Central memory CD4-positive, alpha-beta T cell (primary cell): Measurements from ENCODE around the gene PTPN2.
"Not testable (repeated sequence)": the region's sequence is repeated elsewhere in the genome, so short reads cannot be mapped to it uniquely, and the experiment has no call there.

Experiments
- DNase-seq: peaks from one replicate; pipeline ENCODE4 v3.0.0; 2022

Gene PTPN2

DNA sequence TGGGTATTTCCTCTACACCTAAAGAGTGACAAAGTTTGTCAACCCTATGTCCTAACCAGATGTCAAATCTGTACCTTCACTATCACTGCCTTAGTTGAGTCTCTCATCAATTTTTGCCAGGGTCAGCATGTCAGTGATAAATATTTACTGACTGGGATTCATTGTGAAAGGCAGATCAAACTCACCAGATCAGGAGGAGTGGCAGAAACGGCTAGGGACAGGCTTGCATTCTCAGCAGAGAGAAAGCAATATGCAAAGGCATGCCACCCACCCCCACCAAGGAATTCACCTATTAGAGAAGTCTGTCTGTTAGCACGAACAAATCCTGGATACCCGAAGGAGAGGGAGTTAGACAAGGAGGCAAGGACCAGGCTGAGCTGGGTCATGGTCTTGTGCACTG lies 62.6 kb downstream of the PTPN2 start:
- no peak for DNase-seq

DNA sequence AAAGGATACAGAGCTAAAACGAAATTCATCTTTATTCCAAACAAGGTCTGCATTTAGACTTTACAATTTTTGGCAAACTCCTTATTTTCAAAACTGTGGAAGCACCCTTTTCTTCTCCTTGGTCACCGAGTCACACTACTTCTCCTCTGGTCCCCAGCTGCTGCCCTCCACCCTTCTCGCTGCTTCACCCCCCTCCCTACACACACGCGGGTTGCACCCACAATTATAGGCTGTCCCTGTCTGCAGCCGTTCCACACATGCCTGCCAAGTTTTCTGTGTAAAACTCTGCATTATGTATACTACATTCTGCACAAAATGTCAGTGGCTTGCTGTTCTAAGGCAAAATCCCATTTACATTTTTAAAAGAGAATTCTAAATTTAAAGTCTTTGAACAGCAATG lies 63.5 kb downstream of the PTPN2 start:
- DNase-seq, result no peak

DNA sequence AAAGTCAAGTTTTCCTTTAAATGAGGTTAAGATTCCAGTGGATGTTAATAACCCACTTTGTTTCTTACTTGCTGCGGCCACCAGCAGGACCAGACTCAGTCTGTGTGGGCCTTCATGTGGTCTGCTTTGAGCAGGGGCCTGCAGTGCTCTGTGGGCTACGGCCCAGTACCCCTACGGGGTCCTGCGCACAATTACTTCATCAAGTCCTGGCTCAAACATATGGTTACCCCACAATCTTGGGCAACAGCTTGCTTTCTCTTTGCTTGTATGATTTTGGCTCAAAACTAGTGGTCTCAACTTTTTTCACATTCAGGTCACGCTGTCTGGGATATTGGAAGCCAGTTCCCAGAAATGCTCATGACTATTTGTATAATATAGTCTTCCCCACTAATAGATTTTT lies 64.2 kb downstream of the PTPN2 start:
- no peak for DNase-seq

DNA sequence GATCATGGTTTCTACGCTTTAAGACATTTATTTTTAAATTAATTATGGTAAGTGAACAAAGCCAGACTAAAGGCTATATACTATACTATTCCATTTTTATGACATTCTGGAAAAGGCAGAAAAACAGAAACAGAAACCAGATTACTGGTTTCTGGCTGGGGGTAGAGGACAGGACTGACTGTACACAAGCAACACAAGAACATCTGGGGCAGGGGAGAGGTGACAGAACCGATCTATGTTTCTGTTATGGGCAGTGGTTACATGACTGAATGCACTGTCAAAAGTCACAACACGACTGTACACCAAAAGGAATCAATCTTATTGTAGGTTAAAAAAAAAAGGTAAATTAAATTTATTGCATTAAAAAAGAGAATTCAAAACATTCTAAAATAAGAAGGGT lies 64.7 kb downstream of the PTPN2 start:
- DNase-seq, result no peak

DNA sequence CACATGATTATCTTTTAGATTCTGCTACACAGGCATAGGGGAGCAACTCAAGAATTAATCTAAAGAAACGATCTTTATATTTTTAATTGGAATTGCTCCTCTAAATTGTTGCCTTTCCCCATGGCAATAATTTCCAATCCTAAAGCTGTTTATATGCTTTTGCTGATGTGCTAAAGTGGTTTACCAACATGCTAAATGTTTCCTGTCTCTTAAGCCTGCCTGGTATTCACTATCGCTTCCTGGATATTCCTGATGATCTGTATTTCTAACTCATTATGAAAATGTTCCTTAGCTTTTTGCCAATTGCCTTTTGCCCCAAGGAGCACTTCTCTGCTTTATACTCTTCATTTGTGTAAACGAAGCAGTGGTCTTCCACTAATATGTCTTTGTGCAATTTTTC lies 65.8 kb downstream of the PTPN2 start:
- DNase-seq, result no peak

DNA sequence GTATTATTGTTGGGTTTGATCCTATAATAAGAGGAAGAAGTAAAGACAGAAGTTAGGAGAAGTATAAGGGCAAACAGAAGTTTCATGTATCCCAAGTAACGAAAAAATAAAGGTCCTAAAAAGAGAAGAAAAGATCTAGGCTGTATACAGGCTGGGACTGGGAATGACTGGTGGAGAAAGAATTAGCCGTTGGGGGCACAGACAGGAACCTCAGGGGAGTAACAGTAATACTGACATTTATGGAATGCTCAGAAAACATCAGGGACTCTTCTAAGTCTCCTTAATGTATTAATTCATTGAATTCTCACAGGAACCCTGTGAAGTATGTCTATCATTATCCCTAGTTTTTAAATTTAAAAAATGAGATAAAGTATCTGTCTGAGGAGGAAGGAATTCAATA lies 67.6 kb downstream of the PTPN2 start:
- DNase-seq, result no peak

DNA sequence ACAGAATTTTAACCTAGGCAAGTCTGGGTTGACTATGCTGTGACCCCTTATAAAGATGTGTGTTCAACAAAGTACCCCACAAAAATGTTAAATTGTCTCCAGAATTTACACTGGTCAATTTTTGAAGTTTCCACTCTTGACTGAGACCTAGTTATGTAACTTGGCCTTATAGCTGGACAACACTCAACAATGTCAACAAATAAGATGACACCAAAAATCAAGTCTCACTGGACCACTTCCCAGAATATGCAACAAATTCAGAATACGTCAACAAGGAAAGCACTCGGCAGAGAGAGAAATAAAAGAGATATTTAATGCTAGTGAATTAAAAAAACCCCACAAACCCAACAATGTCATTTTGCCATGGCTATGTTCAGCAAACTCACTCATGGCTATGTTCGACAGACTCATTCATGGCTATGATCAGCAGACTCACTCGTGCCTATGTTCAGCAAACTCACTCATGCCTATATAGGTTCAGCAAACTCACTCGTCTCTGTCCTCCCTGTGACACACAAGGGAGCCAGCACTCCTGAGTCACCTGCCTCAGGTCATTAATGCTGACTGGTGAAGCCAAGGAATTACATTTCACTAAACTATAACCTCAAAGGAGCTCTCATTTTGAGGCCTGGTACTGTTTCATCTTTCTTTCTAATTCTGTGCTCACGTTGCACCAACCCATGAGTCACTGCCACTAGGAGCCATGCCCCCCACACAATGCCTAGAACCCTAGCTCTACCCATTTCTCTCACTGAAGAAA lies 72.7 kb downstream of the PTPN2 start:
- no peak for DNase-seq

DNA sequence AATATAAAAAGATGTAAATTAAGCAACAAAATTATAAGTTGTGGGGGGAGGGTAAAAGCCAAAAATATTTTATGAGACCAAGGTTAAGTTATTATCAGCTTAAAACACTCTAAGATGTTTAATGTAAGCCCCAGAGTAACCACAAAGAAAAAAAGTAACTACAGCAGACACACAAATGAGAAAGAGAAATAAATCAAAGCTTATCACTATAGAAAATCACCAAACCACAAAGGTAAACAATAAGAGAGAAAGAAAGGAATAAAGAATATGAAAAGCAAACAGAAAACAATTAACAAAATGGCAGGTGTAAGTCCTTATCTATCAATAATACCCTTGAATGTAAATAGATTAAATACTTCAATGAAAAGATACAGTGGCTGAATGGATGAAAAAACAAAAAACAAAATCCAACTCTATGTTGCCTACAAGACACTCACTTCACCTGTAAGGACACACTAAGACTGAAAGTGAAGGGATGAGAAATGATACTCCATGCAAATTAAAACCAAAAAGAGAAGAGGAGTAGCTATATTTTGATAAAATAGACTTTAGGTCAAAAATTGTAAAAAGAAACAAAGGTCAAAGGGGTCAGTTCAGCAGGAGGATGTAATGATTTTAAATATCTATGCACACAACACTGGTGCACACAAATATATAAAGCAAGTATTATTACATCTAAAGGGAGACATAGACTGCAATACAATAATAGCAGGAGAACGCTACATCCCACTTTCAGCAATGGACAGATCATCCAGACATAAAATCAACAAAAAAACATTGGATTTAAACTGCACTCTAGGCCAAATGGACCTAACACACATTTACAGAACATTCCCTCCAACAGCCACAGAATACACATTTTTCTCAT lies 80.7 kb downstream of the PTPN2 start:
- DNase-seq, result no peak

DNA sequence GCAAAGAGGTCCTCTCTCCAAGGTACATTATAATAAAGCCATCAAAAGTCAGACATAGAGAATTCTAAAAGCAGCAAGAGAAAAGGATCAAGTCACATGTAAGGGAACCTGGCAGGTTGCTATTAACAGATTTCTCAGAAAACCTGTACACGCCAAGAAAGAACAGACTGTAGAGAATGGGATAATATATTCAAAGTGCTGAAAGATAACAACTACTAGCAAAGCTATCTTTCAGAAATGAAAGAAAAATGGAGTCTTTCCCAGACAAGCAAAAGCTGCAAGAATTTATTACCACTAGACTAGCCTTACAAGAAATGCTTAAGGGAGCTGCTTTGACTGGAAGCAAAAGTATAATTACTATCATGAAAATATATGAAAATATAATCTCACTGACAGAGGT lies 81.5 kb downstream of the PTPN2 start:
- no peak for DNase-seq

DNA sequence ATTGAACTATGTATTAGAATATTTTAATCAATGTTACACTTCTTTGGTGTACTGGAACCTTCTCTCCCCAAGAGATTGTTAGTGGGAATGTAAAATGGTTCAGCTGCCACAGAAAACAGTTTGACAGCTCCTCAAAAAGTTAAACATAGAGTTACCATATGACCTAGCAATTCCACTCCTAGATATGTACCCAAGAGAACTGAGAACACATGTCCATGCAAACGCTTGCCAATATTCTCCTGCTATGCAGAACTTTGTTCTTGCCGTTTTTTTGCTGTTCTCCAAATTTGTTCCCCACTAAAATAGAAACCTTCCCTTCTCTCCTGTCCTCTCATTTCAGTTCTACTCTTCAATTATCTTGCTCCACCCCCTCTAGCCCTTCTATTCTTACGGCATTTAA lies 87.6 kb downstream of the PTPN2 start:
- DNase-seq, result no peak

DNA sequence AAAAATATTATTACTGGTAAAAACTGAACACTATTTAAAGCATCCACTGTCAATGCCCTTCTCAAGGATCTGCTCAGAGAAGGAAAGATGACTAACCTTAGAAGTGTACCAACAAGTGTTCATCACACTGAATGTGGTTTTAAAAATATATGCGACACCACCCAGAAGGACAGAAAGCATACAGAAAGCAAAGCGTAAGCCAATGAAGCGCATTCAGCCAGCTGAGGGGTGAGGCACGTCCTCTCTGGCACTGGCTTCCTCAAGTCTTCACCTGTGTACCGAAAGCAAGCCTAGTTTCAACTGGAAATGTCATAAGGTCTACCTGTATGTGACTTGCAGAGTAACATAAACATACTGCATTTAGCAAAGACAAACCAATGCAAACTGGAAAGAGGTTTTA lies 92.4 kb downstream of the PTPN2 start:
- DNase-seq, result no peak

DNA sequence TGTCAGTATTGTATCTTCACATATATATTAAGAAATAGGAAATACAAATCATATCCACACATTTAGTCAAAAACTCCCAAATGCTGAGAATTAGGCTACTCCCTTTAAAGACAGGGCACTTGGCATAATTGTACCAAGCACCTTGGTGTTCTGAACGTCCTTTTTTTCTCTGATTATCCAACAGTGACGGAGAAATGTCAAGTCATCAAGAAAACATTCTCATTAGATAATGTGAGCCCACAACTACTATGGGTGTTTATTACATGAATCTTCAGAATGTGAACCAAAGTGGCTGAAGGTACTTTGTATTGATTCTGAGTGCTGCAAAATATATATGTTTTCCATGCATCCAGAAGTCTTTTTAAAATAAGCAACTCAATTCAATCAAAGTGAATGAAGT lies 97.4 kb downstream of the PTPN2 start:
- no peak for DNase-seq

DNA sequence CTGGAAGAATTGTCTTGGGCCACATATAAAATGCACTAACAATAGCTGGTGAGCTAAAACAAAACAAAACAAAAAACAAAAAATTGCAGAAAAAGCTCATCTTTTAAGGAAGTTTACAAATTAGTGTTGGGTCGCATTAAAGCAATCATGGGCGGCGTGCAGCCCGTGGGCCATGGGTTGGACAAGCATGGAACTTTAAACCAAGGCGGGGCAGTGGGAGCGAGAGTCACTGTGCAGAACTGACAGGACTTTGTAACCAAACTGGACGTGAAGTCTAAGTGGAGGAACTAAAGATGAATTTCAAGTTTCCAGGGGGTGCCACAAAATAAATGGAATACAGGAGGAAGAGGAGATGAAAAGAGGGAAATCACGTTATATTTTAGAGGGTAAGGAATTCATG lies 100.5 kb downstream of the PTPN2 start:
- DNase-seq, result no peak

DNA sequence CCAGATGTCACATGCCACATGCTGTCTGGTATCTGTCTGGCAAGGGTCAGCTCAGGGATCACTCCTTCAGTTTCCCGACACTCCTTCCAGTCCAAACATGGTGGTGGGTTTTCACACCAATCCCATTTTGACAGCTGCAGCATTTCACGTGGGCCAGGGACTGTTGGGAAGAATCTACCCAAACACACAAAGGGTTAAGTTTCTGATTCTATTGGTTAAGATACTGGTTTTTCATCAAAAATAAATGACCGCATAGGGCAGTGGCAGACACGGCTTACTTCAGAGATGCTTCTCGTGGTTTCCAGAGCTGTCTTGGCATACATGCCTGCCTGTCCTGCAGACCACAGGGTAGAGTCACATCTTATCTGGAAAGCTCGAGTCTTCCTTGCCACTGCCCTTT lies 101.5 kb downstream of the PTPN2 start:
- no peak for DNase-seq

DNA sequence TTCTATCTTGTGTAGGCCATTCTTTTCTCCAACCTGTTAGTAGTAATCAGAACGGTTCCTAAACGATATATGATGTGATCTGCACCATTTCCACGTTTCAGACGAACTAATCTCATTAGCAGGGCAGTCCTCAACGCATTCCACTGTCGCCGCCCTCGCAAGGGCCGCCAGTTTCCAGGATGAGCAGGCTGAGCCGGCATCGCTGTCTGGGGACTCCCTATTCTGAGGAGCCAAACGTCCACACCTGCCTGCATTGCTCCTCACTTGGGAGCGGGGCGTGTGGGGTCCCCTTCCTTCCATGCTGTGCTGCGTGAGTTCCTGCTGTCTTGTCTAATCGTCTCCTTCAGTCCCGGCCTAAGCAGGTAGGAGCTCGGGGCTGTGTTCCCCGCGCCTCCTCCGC lies 104.6 kb downstream of the PTPN2 start:
- DNase-seq, result no peak

DNA sequence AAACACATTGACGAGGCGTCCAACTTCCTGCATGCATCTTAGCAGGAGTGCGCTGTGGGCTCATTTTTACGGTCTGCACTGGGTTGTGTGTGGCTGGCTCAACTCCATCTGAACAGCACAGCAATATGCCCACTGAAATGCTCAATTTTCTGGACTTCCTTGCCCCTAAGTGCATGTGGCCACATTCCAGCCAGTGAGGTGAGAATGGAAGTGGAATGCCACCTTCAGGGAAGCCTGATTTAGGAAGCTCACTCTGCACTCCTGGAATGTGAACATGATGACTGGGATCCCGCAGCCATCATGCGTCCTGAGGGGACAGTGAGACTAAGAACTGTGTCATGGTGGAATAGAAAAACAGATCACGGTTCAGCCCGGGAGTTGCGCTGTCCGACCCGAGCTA lies 105.0 kb downstream of the PTPN2 start:
- DNase-seq, result no peak

DNA sequence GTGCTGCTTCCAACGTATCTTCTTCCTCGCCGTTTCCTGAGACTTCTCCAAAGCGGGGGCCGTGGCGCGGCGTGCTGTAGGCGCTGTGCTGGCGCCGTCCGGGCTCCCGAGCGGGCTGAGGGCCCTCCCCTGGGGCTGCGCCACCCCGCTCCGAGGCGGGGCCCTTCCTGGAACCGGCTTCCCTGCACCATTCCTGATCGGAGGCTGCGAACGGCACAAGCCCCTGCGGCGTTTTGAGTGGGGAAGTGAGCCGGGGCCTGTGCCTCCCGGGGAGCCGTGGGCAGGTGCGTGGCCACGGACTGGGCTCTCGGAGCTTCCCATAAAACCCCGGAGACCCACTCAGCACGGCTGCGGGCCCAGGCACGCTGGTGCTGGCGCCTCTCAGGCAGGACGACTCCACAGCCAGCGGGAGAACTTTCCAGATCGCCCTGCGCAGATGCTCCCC lies 106.5 kb downstream of the PTPN2 start:
- no peak for DNase-seq

DNA sequence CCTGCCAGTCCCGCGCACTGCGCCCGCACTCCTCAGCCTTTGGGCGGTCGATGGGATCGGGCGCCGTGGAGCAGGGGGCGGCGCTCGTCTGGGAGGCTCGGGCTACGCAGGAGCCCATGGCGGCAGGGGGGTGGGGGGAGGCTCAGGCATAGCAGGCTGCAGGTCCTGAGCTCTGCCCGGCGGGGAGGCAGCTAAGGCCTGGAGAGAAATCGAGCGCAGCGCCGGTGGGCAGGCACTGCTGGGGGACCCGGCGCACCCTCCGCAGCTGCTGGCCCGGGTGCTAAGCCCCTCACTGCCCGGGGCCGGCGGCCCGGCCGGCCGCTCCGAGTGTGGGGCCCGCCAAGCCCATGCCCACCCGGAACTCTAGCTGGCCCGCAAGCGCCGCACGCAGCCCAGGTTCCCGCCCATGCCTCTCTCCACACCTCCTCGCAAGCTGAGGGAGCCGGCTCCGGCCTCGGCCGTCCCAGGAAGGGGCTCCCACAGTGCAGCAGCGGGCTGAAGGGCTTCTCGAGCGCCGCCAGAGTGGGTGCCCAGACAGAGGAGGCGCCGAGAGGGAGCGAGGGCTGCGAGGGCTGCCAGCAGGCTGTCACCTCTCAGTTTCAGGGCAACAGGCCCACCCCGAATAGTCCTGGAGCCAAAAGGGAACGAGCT lies 107.1 kb downstream of the PTPN2 start:
- no peak for DNase-seq

DNA sequence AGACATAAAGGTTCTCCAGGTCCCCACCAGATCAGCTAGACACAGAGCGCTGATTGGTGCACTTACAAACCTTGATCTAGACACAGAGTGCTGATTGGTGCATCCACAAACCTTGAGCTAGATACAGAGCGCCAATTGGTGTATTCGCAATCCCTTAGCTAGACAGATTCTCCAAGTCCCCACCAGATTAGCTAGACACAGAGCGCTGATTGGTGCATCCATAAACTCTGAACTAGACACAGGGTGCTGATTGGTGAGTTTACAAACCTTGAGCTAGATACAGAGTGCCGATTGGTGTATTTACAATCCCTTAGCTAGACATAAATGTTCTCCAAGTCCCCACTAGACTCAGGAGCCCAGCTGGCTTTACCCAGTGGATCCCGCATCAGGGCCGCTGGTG lies 107.6 kb downstream of the PTPN2 start:
- not testable (repeated sequence) for DNase-seq

DNA sequence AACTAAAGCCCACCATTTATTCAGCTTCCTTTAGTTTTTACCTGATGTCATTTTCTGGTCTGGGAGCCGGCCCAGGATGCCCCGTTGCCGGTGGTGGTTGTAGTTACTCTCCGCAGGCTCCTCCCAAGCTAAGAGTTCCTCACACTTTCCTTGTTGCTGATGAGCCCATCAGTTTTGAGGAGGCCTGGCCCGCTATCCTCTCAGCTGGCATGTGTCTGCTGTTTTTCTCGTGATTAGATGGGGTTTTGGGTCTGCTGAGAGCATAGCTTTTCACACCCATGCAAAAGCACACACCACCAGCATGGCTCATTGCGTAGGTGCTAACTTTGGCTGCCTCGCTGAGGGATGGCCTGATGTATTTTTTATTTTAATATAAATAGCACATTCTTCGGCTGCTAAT lies 109.1 kb downstream of the PTPN2 start:
- DNase-seq, result no peak

DNA sequence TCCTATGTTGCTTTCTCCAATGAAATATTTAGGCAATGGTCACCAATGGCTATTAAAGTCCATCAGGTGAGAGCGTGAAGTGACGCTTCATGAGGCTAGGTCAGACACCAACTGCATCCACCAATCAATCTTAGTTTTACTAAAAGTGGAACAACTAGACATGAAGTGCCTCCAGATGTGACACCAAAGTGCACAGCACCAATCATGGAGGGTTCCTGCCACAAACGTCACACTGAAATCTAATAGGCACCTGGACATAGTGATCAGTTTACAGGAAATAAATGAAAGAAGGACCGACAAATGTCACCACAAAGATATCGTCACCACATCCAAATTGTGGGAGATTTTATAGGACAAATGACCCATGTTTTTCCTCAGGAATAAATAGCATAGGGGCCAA lies 110.7 kb downstream of the PTPN2 start:
- DNase-seq, result no peak

DNA sequence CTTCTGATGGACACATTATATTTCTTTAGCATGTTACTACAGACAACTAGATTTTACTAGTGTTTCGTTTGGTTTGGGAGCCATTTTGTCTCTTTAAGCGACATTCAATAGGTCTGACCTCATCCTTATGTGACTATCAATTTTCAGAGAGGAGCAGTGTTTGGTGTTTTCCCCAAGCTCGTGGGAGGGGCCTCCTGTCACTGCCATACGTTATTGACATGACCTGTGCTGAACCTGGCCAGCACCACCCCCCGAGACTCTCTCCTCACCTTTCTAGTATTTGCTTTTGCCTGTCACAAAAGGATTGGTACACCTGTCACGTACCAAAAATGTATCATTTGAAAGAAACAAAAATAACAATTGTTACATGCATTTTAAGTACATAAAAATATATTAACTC lies 111.9 kb downstream of the PTPN2 start:
- DNase-seq, result no peak

DNA sequence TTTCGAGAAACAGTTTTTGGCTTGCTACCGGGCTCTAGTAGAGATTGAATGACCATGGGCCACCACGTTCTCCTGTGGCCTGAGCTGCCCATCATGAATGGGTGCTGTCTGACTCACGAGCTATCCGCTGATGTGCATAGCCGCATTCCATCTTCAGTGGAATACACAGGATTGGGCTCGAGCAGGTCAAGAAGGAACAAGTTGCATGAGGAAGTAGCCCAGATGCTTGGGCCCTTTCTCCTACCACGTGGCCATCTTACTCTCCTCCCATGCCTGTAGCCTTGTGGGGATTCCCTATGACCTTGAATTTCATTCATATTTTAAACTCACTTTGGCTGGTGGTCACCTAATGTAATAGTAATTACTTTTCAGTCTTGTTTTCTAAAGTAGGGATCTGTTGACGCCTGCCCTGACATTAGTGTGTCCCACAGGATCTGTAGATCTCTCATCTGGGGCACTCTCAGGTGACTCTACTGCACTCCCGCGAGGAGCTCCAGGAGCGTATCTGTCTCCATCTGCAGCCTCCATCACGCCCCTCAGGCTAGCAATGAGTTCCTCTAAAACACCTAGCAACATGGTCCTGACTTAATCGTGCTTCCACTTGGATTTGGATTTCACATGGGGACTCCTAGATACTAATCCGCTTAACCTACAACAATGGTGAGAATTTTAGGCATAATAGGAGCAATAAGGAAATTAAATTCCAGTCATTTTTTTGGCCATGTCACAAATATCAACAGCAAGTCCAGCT lies 113.4 kb downstream of the PTPN2 start:
- DNase-seq, result no peak
